C4-2B (cell line): ENCODE measurements around the gene PNCK.

Source experiments
- CTCF ChIP-seq: fragments of 450-650 bp; conservative IDR thresholded peaks from 2 replicates; pipeline ENCODE4 v1.5.1; 2017; ENCODE audit warnings: mild to moderate bottlenecking
- ZFX ChIP-seq: fragments of 450-650 bp; IDR thresholded peaks from 2 replicates; pipeline ENCODE4 v1.6.1; 2017

DNA sequence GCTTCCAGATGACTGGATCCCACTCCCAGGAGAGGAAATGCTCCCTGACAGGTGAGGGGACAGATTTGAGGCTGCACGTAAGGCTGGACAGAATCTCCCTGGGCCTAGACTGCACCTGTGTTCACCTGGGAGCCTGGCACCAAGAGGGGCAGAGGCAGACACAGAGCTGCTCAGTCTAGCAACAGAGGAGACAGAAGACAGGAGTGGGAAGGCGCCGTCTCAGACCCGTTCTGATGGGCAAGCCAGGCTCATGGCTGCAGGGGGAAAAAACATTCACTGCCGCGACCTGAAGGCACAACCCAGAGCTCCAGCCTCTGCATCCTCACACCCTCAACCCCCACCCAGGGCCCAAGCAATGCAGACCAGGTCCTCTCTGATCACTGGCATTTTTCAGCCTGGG is 33.8 kb upstream of the PNCK start:
- TF ChIP-seq CTCF, result no peak
- TF ChIP-seq ZFX, result no peak
